ENCODE results near the gene SMIM23.

GRCh38 chr5:171771856-171772255 lies 13.8 kb upstream of the SMIM23 start:
- no peak for TF ChIP-seq EZH2 (IDR thresholded peaks at IDR 0.05; ENCODE audit: borderline replicate concordance, low read depth, low read length, poor library complexity, severe bottlenecking)
- no peak for TF ChIP-seq CTCF (conservative IDR thresholded peaks at IDR 0.05; ENCODE audit: low read depth, low read length)

Data from A673 (cell line).